Umbilical cord (tissue), 2 donors: ENCODE data around the gene SLC37A1. TPM values are rescaled to one million over a fixed set of nuclear protein-coding genes. Genes with fewer than 3 reads are reported as not detected.
"Not testable (repeated sequence)": the region's sequence is repeated elsewhere in the genome, so short reads cannot be mapped to it uniquely, and the experiment has no call there.

Experiments used
- DNase-seq: peaks from one replicate; pipeline ENCODE4 v3.0.0-alpha.2; 2015; ENCODE audit warnings: low spot score
- total RNA-seq: library from RNA; depleted of rRNA; stranded (reverse); fragments of >200 nt; gene quantifications from one replicate; pipeline ENCODE4 v1.2.3, GENCODE V29; 2014; ENCODE audit warnings: low replicate concordance; ENCODE audit not compliant: insufficient read depth

SLC37A1 gene
- total RNA-seq, 1 donor from 2014 or later = 4.8 TPM

GRCh38 chr21:42592156-42592820 is 78.6 kb downstream of the SLC37A1 start:
- no peak for DNase-seq

GRCh38 chr21:42593007-42593814 is 79.6 kb downstream of the SLC37A1 start:
- peak; percentile 76 for DNase-seq

- DNase-seq = peak; percentile 30
These were observed 81.1 kb downstream of the SLC37A1 start for GRCh38 chr21:42594616-42595282.

- DNase-seq = no peak
These were observed 81.9 kb downstream of the SLC37A1 start for GRCh38 chr21:42595283-42596187.

- DNase-seq = no peak
These were observed 83.0 kb downstream of the SLC37A1 start for GRCh38 chr21:42596657-42597056.

- DNase-seq = no peak
These were observed 84.0 kb downstream of the SLC37A1 start for GRCh38 chr21:42597487-42598158.

- DNase-seq = no peak
These were observed 84.6 kb downstream of the SLC37A1 start for GRCh38 chr21:42598159-42598735.

- DNase-seq = no peak
These were observed 85.8 kb downstream of the SLC37A1 start for GRCh38 chr21:42599486-42599885.

GRCh38 chr21:42599962-42600361 is 86.3 kb downstream of the SLC37A1 start:
- no peak for DNase-seq

GRCh38 chr21:42601656-42602055 is 88.0 kb downstream of the SLC37A1 start:
- DNase-seq = no peak

- no peak for DNase-seq
These were observed 93.5 kb downstream of the SLC37A1 start for GRCh38 chr21:42607102-42607501.

- no peak for DNase-seq
These were observed 94.0 kb downstream of the SLC37A1 start for GRCh38 chr21:42607525-42608102.

- DNase-seq = no peak
These were observed 94.8 kb downstream of the SLC37A1 start for GRCh38 chr21:42608446-42608845.

GRCh38 chr21:42609811-42610210 is 96.2 kb downstream of the SLC37A1 start:
- DNase-seq = no peak

- DNase-seq = no peak
These were observed 98.2 kb downstream of the SLC37A1 start for GRCh38 chr21:42611852-42612251.

- DNase-seq = no peak
These were observed 98.7 kb downstream of the SLC37A1 start for GRCh38 chr21:42612390-42612789.

GRCh38 chr21:42613756-42614155 is 100.1 kb downstream of the SLC37A1 start:
- DNase-seq = no peak

GRCh38 chr21:42614396-42614795 is 100.7 kb downstream of the SLC37A1 start:
- DNase-seq = no peak

GRCh38 chr21:42614811-42615351 is 101.2 kb downstream of the SLC37A1 start:
- DNase-seq = peak; percentile 54

- DNase-seq = not testable (repeated sequence)
These were observed 101.7 kb downstream of the SLC37A1 start for GRCh38 chr21:42615377-42615776.
